Measurements from ENCODE around the gene TMEM25. TPM values are rescaled to one million over a fixed set of nuclear protein-coding genes. Genes with fewer than 3 reads are reported as not detected.
A peak's percentile ranks its signal among the peaks of the same experiment; 100 is the strongest.
"Not testable (repeated sequence)": the region's sequence is repeated elsewhere in the genome, so short reads cannot be mapped to it uniquely, and the experiment has no call there.

TMEM25 gene
- total RNA-seq, 1 experiment from 2014 or later, result 12.1 TPM

DNA sequence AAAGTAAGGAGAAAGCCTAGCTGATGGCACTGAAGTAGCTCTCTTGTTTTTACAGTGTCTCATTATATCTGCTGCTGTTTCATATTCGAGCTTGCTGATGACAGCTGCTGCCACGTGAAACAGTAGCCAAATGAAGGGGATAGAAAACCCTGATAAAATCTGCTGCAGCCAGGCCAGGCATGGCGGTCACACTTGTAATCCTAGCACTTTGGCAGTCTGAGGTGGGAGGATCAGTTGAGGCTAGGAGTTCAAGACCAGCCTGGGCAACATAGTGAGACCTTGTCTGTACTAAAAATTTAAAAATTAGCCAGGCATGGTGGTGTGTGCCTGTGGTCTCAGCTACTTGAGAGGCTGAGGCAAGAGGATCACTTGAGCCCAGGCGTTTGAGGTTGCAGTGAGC, 21.3 kb downstream of the TMEM25 start:
- H3K9me2 ChIP-seq (replicated peaks; ENCODE audit: insufficient read depth, low read length), result no peaks in the 10 kb centered on the region
- H3K4me3 ChIP-seq (ENCODE audit: low read length), result no peak overlapping the region
- H3K27me3 ChIP-seq (ENCODE audit: low read length), result no peaks in the 10 kb centered on the region
- no peaks in the 10 kb centered on the region for H3K9me3 ChIP-seq (ENCODE audit: low read length)
- no peak overlapping the region for H3K9ac ChIP-seq (ENCODE audit: low read length)
- H3K79me2 ChIP-seq (ENCODE audit: low read length), result no peaks in the 10 kb centered on the region
- no peak for DNase-seq
- no peak overlapping the region for H3K27ac ChIP-seq (ENCODE audit: low read length)
- H3K36me3 ChIP-seq (ENCODE audit: insufficient read depth, low read length), result no peaks in the 10 kb centered on the region
- H3K4me2 ChIP-seq (ENCODE audit: low read depth, low read length, poor library complexity, severe bottlenecking), result no peak overlapping the region
- H4K20me1 ChIP-seq (ENCODE audit: insufficient read depth, low read depth, low read length), result no peaks in the 10 kb centered on the region
- no peak overlapping the region for H2AFZ ChIP-seq (ENCODE audit: low read length)
- no peaks in the 10 kb centered on the region for H3K4me1 ChIP-seq (ENCODE audit: low read length)

DNA sequence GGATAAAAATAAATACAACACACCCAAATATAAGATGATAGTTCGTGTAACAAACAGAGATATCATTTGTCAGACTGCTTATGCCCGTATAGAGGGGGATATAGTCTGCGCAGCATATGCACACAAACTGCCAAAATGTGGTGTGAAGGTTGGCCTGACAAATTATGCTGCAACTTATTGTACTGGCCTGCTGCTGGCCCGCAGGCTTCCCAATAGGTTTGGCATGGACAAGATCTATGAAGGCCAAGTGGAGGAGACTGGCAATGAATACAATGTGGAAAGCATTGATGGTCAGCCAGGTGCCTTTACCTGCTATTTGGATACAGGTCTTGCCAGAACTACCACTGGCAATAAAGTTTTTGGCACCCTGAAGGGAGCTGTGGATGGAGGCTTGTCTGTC, 29.8 kb downstream of the TMEM25 start:
- Histone ChIP-seq H4K20me1 (ENCODE audit: insufficient read depth, low read depth, low read length) (no peaks in the 10 kb centered on the region), H3K27me3 (ENCODE audit: low read length) (no peaks in the 10 kb centered on the region), H3K9me3 (ENCODE audit: low read length) (no peaks in the 10 kb centered on the region), H3K4me3 (ENCODE audit: low read length) (no peak overlapping the region), H3K36me3 (ENCODE audit: insufficient read depth, low read length) (no peaks in the 10 kb centered on the region), H3K79me2 (ENCODE audit: low read length) (no peaks in the 10 kb centered on the region; the same call in 1 of the 2 replicates), H3K9ac (ENCODE audit: low read length) (no peak overlapping the region), H3K9me2 (replicated peaks; ENCODE audit: insufficient read depth, low read length) (no peaks in the 10 kb centered on the region), H3K4me2 (ENCODE audit: low read depth, low read length, poor library complexity, severe bottlenecking) (no peak overlapping the region), H3K27ac (ENCODE audit: low read length) (no peak overlapping the region), H3K4me1 (ENCODE audit: low read length) (peaks cover 5% of the 10 kb centered on the region), H2AFZ (ENCODE audit: low read length) (no peak overlapping the region)
- no peak for DNase-seq

DNA sequence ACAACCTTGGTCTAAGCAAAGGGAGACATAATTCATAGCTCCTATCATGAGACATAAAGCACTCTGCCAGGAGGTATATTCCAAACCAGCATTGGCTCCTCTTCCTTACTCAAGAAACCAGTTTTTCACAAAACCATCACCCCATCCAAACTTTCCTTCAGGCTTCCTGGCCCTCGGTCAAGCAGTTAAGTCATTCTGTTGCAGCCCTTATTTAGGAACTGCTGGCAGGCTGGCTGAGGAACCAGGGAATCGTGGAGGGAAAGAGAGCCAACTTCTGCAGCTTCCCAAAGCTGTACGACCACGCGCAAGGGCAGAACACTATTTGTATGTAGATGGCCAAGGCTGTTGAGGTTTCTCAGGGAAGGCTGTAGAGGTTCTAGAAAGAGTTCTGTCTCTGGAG, 34.1 kb downstream of the TMEM25 start:
- Histone ChIP-seq H3K9ac (ENCODE audit: low read length) (peak overlapping the region; percentile 45; the same call in 1 of the 2 replicates), H3K27ac (ENCODE audit: low read length) (no peak overlapping the region)

DNA sequence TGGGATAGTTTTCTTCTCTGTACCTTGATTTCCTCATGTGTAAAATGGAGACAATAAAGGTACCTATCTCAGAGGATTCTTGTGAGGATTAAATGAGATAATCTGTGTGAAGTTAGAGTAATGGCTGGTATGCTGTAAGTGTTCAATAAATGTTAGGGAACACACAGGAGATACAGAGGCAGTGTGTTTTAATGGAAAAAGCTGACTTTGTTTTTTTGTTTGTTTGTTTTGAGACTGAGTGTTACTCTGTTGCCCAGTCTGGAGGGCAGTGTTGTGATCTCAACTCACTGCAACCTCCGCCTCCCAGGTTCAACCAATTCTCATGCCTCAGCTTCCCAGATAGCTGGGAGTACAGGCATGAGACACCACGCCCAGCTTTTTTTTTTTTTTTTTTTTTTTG, 38.7 kb downstream of the TMEM25 start:
- H3K36me3 ChIP-seq (ENCODE audit: insufficient read depth, low read length), result no peaks in the 10 kb centered on the region
- no peaks in the 10 kb centered on the region for H3K9me3 ChIP-seq (ENCODE audit: low read length)
- H3K9ac ChIP-seq (ENCODE audit: low read length), result no peak overlapping the region
- no peaks in the 10 kb centered on the region for H3K9me2 ChIP-seq (replicated peaks; ENCODE audit: insufficient read depth, low read length)
- H3K4me1 ChIP-seq (ENCODE audit: low read length), result peaks cover 23% of the 10 kb centered on the region
- H2AFZ ChIP-seq (ENCODE audit: low read length), result no peak overlapping the region
- peaks cover 25% of the 10 kb centered on the region for H3K79me2 ChIP-seq (ENCODE audit: low read length)
- peaks cover 6% of the 10 kb centered on the region for H4K20me1 ChIP-seq (ENCODE audit: insufficient read depth, low read depth, low read length)
- no peak overlapping the region for H3K27ac ChIP-seq (ENCODE audit: low read length)
- DNase-seq, result no peak
- no peak overlapping the region for H3K4me3 ChIP-seq (ENCODE audit: low read length)
- no peak overlapping the region for H3K4me2 ChIP-seq (ENCODE audit: low read depth, low read length, poor library complexity, severe bottlenecking)
- no peaks in the 10 kb centered on the region for H3K27me3 ChIP-seq (ENCODE audit: low read length)

More for the DNA sequence above, 34.1 kb downstream of the TMEM25 start:
- H3K9me3 ChIP-seq (ENCODE audit: low read length), result no peaks in the 10 kb centered on the region
- peak overlapping the region; percentile 36; the same call in 1 of the 2 replicates for H3K4me3 ChIP-seq (ENCODE audit: low read length)
- peak overlapping the region; percentile 40 for H3K4me2 ChIP-seq (ENCODE audit: low read depth, low read length, poor library complexity, severe bottlenecking)
- peaks cover 5% of the 10 kb centered on the region for H3K4me1 ChIP-seq (ENCODE audit: low read length)
- no peak for DNase-seq
- no peaks in the 10 kb centered on the region for H3K9me2 ChIP-seq (replicated peaks; ENCODE audit: insufficient read depth, low read length)
- no peaks in the 10 kb centered on the region for H3K36me3 ChIP-seq (ENCODE audit: insufficient read depth, low read length)
- H3K27me3 ChIP-seq (ENCODE audit: low read length), result no peaks in the 10 kb centered on the region
- no peaks in the 10 kb centered on the region for H4K20me1 ChIP-seq (ENCODE audit: insufficient read depth, low read depth, low read length)
- no peak overlapping the region for H2AFZ ChIP-seq (ENCODE audit: low read length)
- no peaks in the 10 kb centered on the region; the same call in 1 of the 2 replicates for H3K79me2 ChIP-seq (ENCODE audit: low read length)

DNA sequence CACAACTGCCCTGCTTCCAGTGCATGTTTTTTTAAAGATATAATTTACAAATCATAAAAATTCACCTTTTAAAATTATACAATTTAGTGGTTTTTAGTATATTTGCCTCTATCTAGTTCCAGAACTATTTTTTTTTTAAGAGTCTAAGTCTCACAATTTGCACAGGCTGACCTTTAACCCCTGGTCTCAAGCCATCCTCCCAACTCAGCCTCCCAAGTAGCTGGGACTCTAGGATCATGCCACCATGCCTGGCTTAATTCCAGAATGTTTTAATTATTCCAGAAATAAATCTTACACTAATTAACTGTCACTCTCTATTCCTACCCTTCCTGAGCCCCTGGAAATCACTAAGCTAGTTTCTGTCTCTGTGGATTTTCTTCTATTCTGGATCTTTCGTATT, 39.8 kb downstream of the TMEM25 start:
- H3K79me2 ChIP-seq (ENCODE audit: low read length), result peaks cover 36% of the 10 kb centered on the region
- no peaks in the 10 kb centered on the region for H3K9me3 ChIP-seq (ENCODE audit: low read length)
- H3K4me3 ChIP-seq (ENCODE audit: low read length), result no peak overlapping the region
- no peak overlapping the region for H3K27ac ChIP-seq (ENCODE audit: low read length)
- H3K27me3 ChIP-seq (ENCODE audit: low read length), result no peaks in the 10 kb centered on the region
- no peak for DNase-seq
- peaks cover 6% of the 10 kb centered on the region for H4K20me1 ChIP-seq (ENCODE audit: insufficient read depth, low read depth, low read length)
- H2AFZ ChIP-seq (ENCODE audit: low read length), result no peak overlapping the region
- no peak overlapping the region for H3K4me2 ChIP-seq (ENCODE audit: low read depth, low read length, poor library complexity, severe bottlenecking)
- peaks cover 24% of the 10 kb centered on the region for H3K4me1 ChIP-seq (ENCODE audit: low read length)
- no peaks in the 10 kb centered on the region for H3K9me2 ChIP-seq (replicated peaks; ENCODE audit: insufficient read depth, low read length)
- H3K36me3 ChIP-seq (ENCODE audit: insufficient read depth, low read length), result no peaks in the 10 kb centered on the region
- no peak overlapping the region for H3K9ac ChIP-seq (ENCODE audit: low read length)

DNA sequence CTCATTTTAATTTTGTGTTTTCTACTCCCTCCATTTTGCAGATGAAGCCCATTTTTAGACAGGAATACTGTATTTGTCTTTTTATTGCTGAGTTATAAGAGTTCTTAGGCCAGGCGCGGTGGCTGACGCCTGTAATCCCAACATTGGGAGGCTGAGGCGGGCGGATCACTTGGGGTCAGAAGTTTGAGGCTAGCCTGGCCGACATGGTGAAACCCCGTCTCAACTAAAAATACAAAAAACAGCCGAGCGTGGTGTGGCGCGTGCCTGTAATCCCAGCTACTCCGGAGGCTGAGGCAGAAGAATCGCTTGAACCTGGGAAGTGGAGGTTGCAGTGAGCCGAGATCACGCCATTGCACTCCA, 40.7 kb downstream of the TMEM25 start:
- H3K36me3 ChIP-seq (ENCODE audit: insufficient read depth, low read length); H3K27ac ChIP-seq (ENCODE audit: low read length); H3K9me3 ChIP-seq (ENCODE audit: low read length); DNase-seq; H4K20me1 ChIP-seq (ENCODE audit: insufficient read depth, low read depth, low read length); H3K9me2 ChIP-seq (replicated peaks; ENCODE audit: insufficient read depth, low read length); H3K27me3 ChIP-seq (ENCODE audit: low read length): not testable (repeated sequence)
- H3K4me1 ChIP-seq (ENCODE audit: low read length), result peaks cover 25% of the 10 kb centered on the region
- H3K4me3 ChIP-seq (ENCODE audit: low read length), result peak overlapping the region; percentile 94
- peak overlapping the region; percentile 89 for H2AFZ ChIP-seq (ENCODE audit: low read length)
- H3K4me2 ChIP-seq (ENCODE audit: low read depth, low read length, poor library complexity, severe bottlenecking), result peak overlapping the region; percentile 80
- peaks cover 43% of the 10 kb centered on the region for H3K79me2 ChIP-seq (ENCODE audit: low read length)
- H3K9ac ChIP-seq (ENCODE audit: low read length), result peak overlapping the region; percentile 64

DNA sequence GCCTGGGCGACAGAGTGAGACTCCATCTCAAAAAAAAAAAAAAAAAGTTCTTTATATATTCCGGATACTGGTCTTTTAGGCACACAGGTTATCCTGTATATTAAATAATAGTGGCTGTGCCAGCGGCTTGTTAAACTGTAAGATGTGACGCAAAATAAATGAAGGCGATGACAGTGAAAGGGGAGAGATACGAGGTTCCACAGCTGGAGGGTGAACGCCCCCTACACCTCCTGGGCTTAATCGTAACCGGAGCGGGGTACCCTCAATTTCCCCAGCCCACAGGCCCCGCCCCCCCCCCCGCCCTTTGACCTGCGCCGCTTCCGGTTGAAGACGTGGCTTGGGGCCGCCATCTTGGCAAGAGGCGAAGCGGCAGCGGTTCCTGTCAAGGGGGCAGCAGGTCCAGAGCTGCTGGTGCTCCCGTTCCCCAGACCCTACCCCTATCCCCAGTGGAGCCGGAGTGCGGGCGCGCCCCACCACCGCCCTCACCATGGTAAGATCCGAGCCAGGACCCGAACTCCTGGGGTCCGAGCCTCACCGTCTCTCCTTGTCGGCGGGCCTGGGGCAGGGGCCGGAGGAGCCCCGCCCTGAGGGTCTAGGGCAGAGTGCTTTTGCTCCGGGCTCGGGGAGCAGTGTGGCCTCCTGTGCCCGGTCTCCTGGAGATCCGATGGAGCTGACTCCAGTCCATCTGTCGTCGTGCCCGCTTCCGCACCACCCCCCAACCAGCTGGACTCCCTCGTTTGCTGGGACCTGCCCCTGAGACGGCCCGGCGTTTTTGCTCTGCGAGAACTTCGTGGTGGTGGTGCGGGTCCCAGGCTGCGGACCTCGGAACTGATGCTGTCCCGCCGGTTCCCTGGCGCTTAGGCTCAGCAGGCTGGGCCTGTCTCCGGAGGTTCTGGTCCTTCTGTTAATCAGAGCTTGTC, 41.3 kb downstream of the TMEM25 start, which contains the start of gene ARCN1:
TSS of gene ARCN1 (plus strand) at position 349 of the 920 bp plus-strand sequence. CDS start at position 488, 139 bp downstream.
- peak within 1 kb of the TSS; percentile 69 for H3K27ac ChIP-seq (ENCODE audit: low read length)
- no peaks in the 10 kb centered on the region for H3K9me3 ChIP-seq (ENCODE audit: low read length)
- peaks cover 7% of the 10 kb centered on the region for H4K20me1 ChIP-seq (ENCODE audit: insufficient read depth, low read depth, low read length)
- no peaks in the 10 kb centered on the region for H3K9me2 ChIP-seq (replicated peaks; ENCODE audit: insufficient read depth, low read length)
- peak within 1 kb of the TSS; percentile 94 for H3K4me3 ChIP-seq (ENCODE audit: low read length)
- H3K36me3 ChIP-seq (ENCODE audit: insufficient read depth, low read length), result no peaks in the 10 kb centered on the region
- peak within 1 kb of the TSS; percentile 97 for H3K9ac ChIP-seq (ENCODE audit: low read length)
- DNase-seq, result peak; percentile 88
- H3K79me2 ChIP-seq (ENCODE audit: low read length), result peaks cover 50% of the 10 kb centered on the region
- peak within 1 kb of the TSS; percentile 80 for H3K4me2 ChIP-seq (ENCODE audit: low read depth, low read length, poor library complexity, severe bottlenecking)
- peak within 1 kb of the TSS; percentile 89 for H2AFZ ChIP-seq (ENCODE audit: low read length)
- H3K4me1 ChIP-seq (ENCODE audit: low read length), result peaks cover 25% of the 10 kb centered on the region
- no peaks in the 10 kb centered on the region for H3K27me3 ChIP-seq (ENCODE audit: low read length)

DNA sequence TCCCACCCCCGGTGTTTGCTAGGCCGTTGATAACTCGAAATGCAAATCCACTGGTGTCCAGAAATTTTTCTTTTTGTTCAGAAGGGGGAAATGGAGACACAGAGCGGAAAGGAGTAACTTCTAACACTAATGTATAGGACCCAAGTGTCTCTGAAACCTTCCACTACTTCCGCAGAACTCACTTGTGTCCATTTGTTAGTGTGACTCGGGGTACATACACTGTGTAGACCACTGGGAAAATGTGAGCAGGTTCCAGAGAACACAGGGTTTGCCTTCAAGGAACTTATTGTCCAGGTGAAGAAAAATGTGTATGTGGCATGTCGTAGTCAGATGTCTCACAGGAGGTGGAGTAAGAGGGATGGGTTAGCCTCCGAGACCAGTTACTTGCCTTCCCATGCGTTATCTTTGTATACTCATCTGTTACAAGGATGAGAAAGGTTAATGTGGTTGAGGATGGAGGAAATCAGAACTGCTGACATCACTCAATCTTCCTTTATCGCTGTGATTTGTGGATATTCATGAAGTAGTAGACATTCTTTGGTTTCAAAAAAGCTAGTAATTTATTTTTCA, 42.1 kb downstream of the TMEM25 start:
- Histone ChIP-seq H3K4me1 (ENCODE audit: low read length) (peaks cover 25% of the 10 kb centered on the region), H3K9ac (ENCODE audit: low read length) (peak overlapping the region; percentile 97), H3K4me2 (ENCODE audit: low read depth, low read length, poor library complexity, severe bottlenecking) (peak overlapping the region; percentile 80), H2AFZ (ENCODE audit: low read length) (no peak overlapping the region), H3K27me3 (ENCODE audit: low read length) (no peaks in the 10 kb centered on the region), H3K9me3 (ENCODE audit: low read length) (no peaks in the 10 kb centered on the region), H3K4me3 (ENCODE audit: low read length) (peak overlapping the region; percentile 94), H3K79me2 (ENCODE audit: low read length) (peaks cover 55% of the 10 kb centered on the region), H3K36me3 (ENCODE audit: insufficient read depth, low read length) (no peaks in the 10 kb centered on the region), H3K9me2 (replicated peaks; ENCODE audit: insufficient read depth, low read length) (no peaks in the 10 kb centered on the region), H3K27ac (ENCODE audit: low read length) (peak overlapping the region; percentile 69), H4K20me1 (ENCODE audit: insufficient read depth, low read depth, low read length) (peaks cover 11% of the 10 kb centered on the region)
- peak; percentile 45 for DNase-seq
